Naive thymus-derived CD8-positive, alpha-beta T cell (primary cell): ENCODE data around the gene NLRP5. TPM values are rescaled to one million over a fixed set of nuclear protein-coding genes. Genes with fewer than 3 reads are reported as not detected.
A peak's percentile ranks its signal among the peaks of the same experiment; 100 is the strongest.
"Not testable (repeated sequence)": the region's sequence is repeated elsewhere in the genome, so short reads cannot be mapped to it uniquely, and the experiment has no call there.

Experiments
- ATAC-seq, 2 donors: fragments of 150-1000 bp; cut with Tn5 transposase in 1 of 2; sonication (Bioruptor Pico), chemical (Tn5 transposase) in 1 of 2; 1 replicate in 1 of 2; 2 replicates in 1 of 2; pipeline ENCODE4 v1.10.0; 2021; ENCODE audit warnings: mild to moderate bottlenecking in 2 of 2, moderate library complexity in 2 of 2
- POLR2A ChIA-PET: fragments of 350-600 bp; sonication (Branson Sonifier 250); formaldehyde crosslinking; loops from one replicate; lab custom pipeline; 2021; ENCODE audit warnings: antibody characterized with exemption; lab: Charles Lee
- DNase-seq, 10 donors: peaks; one replicate each; pipeline versions ENCODE4 v3.0.0 to v3.0.0-alpha.2; 2020 to 2022
- H3K27ac Mint-ChIP-seq, 10 donors: one replicate each; pipeline ENCODE4 v1.8.0; 2020 to 2022; ENCODE audit warnings: mild to moderate bottlenecking in 10 of 10, mixed read lengths in 10 of 10, moderate library complexity in 4 of 10, inconsistent platforms in 1 of 10
- H3K27me3 Mint-ChIP-seq, 5 donors: one replicate each; pipeline ENCODE4 v1.8.0; 2021 to 2022; ENCODE audit warnings: mixed read lengths in 5 of 5
- H3K36me3 Mint-ChIP-seq, 3 donors: one replicate each; pipeline ENCODE4 v1.8.0; 2020 to 2022; ENCODE audit warnings: mixed read lengths in 3 of 3, mild to moderate bottlenecking in 2 of 3, inconsistent platforms in 1 of 3
- H3K4me1 Mint-ChIP-seq, 4 donors: one replicate each; pipeline ENCODE4 v1.8.0; 2021 to 2022; ENCODE audit warnings: mixed read lengths in 4 of 4
- H3K4me3 Mint-ChIP-seq, 10 donors: one replicate each; pipeline ENCODE4 v1.8.0; 2020 to 2022; ENCODE audit warnings: mild to moderate bottlenecking in 10 of 10, mixed read lengths in 10 of 10, moderate library complexity in 6 of 10, inconsistent platforms in 1 of 10
- H3K9me3 Mint-ChIP-seq, 9 donors: one replicate each; pipeline ENCODE4 v1.8.0; 2020 to 2022; ENCODE audit warnings: mixed read lengths in 9 of 9, mild to moderate bottlenecking in 3 of 9, inconsistent platforms in 1 of 9, moderate library complexity in 1 of 9
- polyA plus RNA-seq, 3 donors: library from polyadenylated mRNA; unstranded; fragments of 300-500 nt; fragmentation: Illumina TruSeq; gene quantifications; one replicate each; pipeline ENCODE4 v1.2.3, GENCODE V29; 2021
- total RNA-seq, 8 experiments: library from RNA in 2 of 8; stranded (reverse) in 2 of 8; gene quantifications; one replicate each; pipeline ENCODE4 v1.2.3 and lab custom pipeline; 2021 to 2026

NLRP5 gene
- total RNA-seq (not detected), polyA plus RNA-seq (not detected), total RNA-seq (lab: John Stamatoyannopoulos, UW) (0 to 0.09 (median 0) reads per million in 6 experiments)

DNA sequence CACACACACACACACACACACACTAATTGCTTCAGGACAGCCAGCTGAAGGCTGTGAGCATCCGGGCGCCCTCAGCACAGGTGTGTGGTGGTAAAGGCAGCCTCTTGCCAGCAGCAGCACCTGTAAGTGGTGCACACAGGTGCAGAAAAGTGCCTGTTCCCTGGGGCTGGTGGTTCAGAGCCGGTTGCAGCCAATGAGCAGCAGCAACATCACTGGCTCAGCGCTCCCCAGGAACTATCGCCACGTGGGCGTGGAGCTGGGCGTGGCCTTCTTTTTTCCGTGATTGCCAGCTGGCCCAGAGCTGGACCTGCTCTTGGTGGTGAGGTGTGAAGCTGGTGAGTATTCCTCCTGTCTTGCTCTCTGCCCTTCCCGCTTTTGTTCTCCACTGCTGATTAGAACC, at the start of gene NLRP5:
Gene NLRP5 (plus strand): TSS at position 289 of the 400 bp plus-strand sequence.
- POLR2A ChIA-PET = no interaction called here
- no peak for DNase-seq
- peaks cover 0 to 64% (median 17%) of the 10 kb centered on the region in 9 donors for H3K9me3 Mint-ChIP-seq
- H3K36me3 Mint-ChIP-seq = no peaks in the 10 kb centered on the region
- H3K4me1 Mint-ChIP-seq = peaks cover 0 to 5% (median 0%) of the 10 kb centered on the region in 4 donors
- ATAC-seq = no peak
- H3K27me3 Mint-ChIP-seq = peaks cover 0 to 5% (median 2%) of the 10 kb centered on the region in 5 donors
- no peak within 1 kb of the TSS for H3K4me3 Mint-ChIP-seq
- no peak within 1 kb of the TSS for H3K27ac Mint-ChIP-seq

- Mint-ChIP-seq H3K27me3 (peaks cover 0 to 16% (median 0%) of the 10 kb centered on the region in 5 donors), H3K36me3 (peaks cover 0 to 20% (median 2%) of the 10 kb centered on the region in 3 donors), H3K9me3 (peaks cover 8 to 62% (median 29%) of the 10 kb centered on the region in 9 donors), H3K4me1 (peaks cover 0 to 2% (median 0%) of the 10 kb centered on the region in 4 donors), H3K27ac (no peak overlapping the region), H3K4me3 (no peak overlapping the region)
- no peak for DNase-seq
- POLR2A ChIA-PET = no interaction called here
- ATAC-seq = no peak
Observed at GRCh38 chr19:55939206-55939605, 47.4 kb upstream of the NLRP5 start.

DNA sequence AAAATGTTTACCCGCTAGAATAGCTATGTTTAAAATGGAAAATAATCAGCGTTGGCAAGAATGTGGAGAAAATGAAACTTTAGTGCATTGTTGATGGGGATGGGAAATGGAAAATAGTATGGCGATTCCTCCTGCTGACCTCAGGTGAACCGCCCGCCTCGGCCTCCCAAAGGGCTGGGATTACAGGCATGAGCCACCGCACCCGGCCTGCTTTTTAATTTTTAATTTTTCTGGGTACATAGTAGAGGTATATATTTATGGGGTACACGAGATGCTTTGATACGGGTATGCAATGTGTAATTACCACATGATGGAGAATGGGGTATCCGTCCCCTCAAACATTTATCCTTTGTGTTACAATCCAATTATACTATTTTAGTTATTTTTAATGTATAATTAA, 46.3 kb upstream of the NLRP5 start:
- POLR2A ChIA-PET = no interaction called here
- no peak for ATAC-seq

GRCh38 chr19:55947532-55947931, 39.0 kb upstream of the NLRP5 start, which contains the start of gene NLRP8:
Gene NLRP8 (plus strand): TSS chr19:55947832.
- POLR2A ChIA-PET = no interaction called here
- no peak within 1 kb of the TSS for H3K4me3 Mint-ChIP-seq
- H3K27ac Mint-ChIP-seq = no peak within 1 kb of the TSS
- no peak for DNase-seq
- H3K4me1 Mint-ChIP-seq = no peaks in the 10 kb centered on the region
- peaks cover 0 to 26% (median 9%) of the 10 kb centered on the region in 5 donors for H3K27me3 Mint-ChIP-seq
- peaks cover 0 to 9% (median 2%) of the 10 kb centered on the region in 3 donors for H3K36me3 Mint-ChIP-seq
- peaks cover 6 to 44% (median 22%) of the 10 kb centered on the region in 9 donors for H3K9me3 Mint-ChIP-seq
- ATAC-seq = no peak

More for the DNA sequence above, 46.3 kb upstream of the NLRP5 start:
- H3K36me3 Mint-ChIP-seq = peaks cover 0 to 10% (median 2%) of the 10 kb centered on the region in 3 donors
- no peaks in the 10 kb centered on the region for H3K4me1 Mint-ChIP-seq
- no peak for DNase-seq
- peaks cover 8 to 52% (median 29%) of the 10 kb centered on the region in 9 donors for H3K9me3 Mint-ChIP-seq
- no peak overlapping the region for H3K4me3 Mint-ChIP-seq
- peaks cover 0 to 10% (median 0%) of the 10 kb centered on the region in 5 donors for H3K27me3 Mint-ChIP-seq
- no peak overlapping the region for H3K27ac Mint-ChIP-seq

DNA sequence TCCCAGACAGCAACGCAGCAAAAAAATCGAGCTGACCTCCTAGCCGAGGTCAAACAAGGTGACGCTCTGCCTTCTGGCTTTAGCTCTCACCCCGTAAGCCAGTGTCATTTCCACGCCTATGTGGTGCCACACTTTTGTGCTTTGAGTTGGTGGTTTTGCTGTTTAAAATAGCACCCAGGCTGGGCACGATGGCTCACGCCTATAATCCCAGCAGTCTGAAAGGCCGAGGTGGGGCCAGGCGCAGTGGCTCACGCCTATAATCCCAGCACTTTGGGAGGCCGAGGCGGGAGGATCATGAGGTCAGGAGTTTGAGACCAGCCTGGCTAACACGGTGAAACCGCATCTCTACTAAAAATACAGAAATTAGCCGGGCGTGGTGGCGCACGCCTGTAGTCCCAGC, 36.0 kb upstream of the NLRP5 start:
- H3K4me1 Mint-ChIP-seq = not testable (repeated sequence)
- H3K27me3 Mint-ChIP-seq = peaks cover 0 to 20% (median 8%) of the 10 kb centered on the region in 5 donors

DNA sequence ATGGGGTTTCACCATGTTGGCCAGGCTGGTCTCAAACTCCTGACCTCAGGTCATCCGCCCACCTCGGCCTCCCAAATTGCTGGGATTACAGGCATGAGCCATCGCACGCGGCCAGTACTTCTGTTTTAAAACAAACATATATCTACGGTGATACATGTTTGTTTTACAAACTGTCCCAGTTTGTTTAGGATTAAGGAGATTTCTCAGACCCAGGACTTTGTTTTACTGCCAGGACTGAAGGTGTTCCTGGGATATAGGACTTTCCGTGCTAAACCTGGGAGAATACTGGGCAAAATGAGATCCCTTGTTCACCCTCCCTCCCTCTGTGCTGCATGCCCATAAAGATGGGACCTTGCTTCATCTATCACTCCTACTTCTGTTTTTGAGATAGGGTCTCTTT, 30.1 kb upstream of the NLRP5 start:
- ATAC-seq (no peak), DNase-seq (no peak)
- Mint-ChIP-seq H3K36me3 (no peaks in the 10 kb centered on the region), H3K27me3 (no peaks in the 10 kb centered on the region), H3K9me3 (peaks cover 0 to 12% (median 5%) of the 10 kb centered on the region in 9 donors), H3K4me3 (no peak overlapping the region), H3K27ac (peak overlapping the region in 1 of 10 donors; percentile 5), H3K4me1 (no peaks in the 10 kb centered on the region)
- POLR2A ChIA-PET = no interaction called here

More for the DNA sequence above, 36.0 kb upstream of the NLRP5 start:
- H3K4me3 Mint-ChIP-seq, POLR2A ChIA-PET, ATAC-seq, H3K36me3 Mint-ChIP-seq, H3K27ac Mint-ChIP-seq, DNase-seq: not testable (repeated sequence)
- peaks cover 4 to 42% (median 17%) of the 10 kb centered on the region in 9 donors for H3K9me3 Mint-ChIP-seq

GRCh38 chr19:55958356-55958755, 28.2 kb upstream of the NLRP5 start:
- Mint-ChIP-seq H3K27me3 (no peaks in the 10 kb centered on the region), H3K27ac (no peak overlapping the region), H3K9me3 (peaks cover 0 to 6% (median 2%) of the 10 kb centered on the region in 9 donors), H3K4me3 (no peak overlapping the region), H3K4me1 (no peaks in the 10 kb centered on the region), H3K36me3 (no peaks in the 10 kb centered on the region)
- POLR2A ChIA-PET = no interaction called here
- ATAC-seq = no peak
- no peak for DNase-seq

GRCh38 chr19:55959996-55960675, 26.4 kb upstream of the NLRP5 start:
- H3K36me3 Mint-ChIP-seq = no peaks in the 10 kb centered on the region
- ATAC-seq (no peak), DNase-seq (no peak)
- no peaks in the 10 kb centered on the region for H3K27me3 Mint-ChIP-seq
- H3K4me1 Mint-ChIP-seq = no peaks in the 10 kb centered on the region
- peaks cover 0 to 6% (median 4%) of the 10 kb centered on the region in 9 donors for H3K9me3 Mint-ChIP-seq
- POLR2A ChIA-PET = no interaction called here
- H3K27ac Mint-ChIP-seq = no peak overlapping the region
- no peak overlapping the region for H3K4me3 Mint-ChIP-seq

GRCh38 chr19:55962186-55962585, 24.4 kb upstream of the NLRP5 start:
- ATAC-seq (no peak), DNase-seq (no peak)
- no peak overlapping the region for H3K4me3 Mint-ChIP-seq
- no peak overlapping the region for H3K27ac Mint-ChIP-seq
- POLR2A ChIA-PET = no interaction called here
- H3K36me3 Mint-ChIP-seq = peaks cover 0 to under 1% (median 0%) of the 10 kb centered on the region in 3 donors
- peaks cover 0 to 16% (median 9%) of the 10 kb centered on the region in 9 donors for H3K9me3 Mint-ChIP-seq
- no peaks in the 10 kb centered on the region for H3K4me1 Mint-ChIP-seq
- no peaks in the 10 kb centered on the region for H3K27me3 Mint-ChIP-seq

DNA sequence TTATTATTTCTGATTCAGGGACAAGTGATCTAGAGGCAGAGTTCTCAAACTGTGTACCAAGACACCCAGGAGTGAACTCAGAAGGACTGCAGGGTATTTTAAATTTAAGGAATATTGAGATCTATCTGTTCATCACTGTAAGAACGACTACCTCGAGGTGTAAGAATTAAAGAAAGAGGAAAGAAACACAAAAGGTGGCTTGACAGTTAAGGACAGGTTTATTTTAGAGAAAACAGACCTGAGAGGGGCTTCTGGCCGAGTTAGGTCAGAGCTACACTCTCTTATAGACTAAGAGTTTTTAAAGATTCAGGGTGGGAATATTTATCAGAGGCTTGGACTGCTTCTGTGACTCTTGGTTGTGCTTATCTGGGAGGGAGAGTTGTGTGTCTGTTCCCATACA, 12.6 kb upstream of the NLRP5 start:
- peaks cover 0 to 21% (median 5%) of the 10 kb centered on the region in 5 donors for H3K27me3 Mint-ChIP-seq
- no peak for ATAC-seq
- no peak for DNase-seq
- H3K36me3 Mint-ChIP-seq = peaks cover 0 to 38% (median 5%) of the 10 kb centered on the region in 3 donors
- POLR2A ChIA-PET = no interaction called here
- H3K9me3 Mint-ChIP-seq = peaks cover 0 to 58% (median 27%) of the 10 kb centered on the region in 9 donors
- H3K4me3 Mint-ChIP-seq = no peak overlapping the region
- no peak overlapping the region for H3K27ac Mint-ChIP-seq
- no peaks in the 10 kb centered on the region for H3K4me1 Mint-ChIP-seq

GRCh38 chr19:55980415-55980814, 6.2 kb upstream of the NLRP5 start:
- POLR2A ChIA-PET = no interaction called here
- ATAC-seq = no peak

GRCh38 chr19:55985254-55985653, 1.3 kb upstream of the NLRP5 start:
- Mint-ChIP-seq H3K27ac (peak overlapping the region in 1 of 10 donors; percentile 16), H3K36me3 (peaks cover 0 to 10% (median under 1%) of the 10 kb centered on the region in 3 donors), H3K27me3 (peaks cover 0 to 11% (median 6%) of the 10 kb centered on the region in 5 donors), H3K9me3 (peaks cover 0 to 69% (median 16%) of the 10 kb centered on the region in 9 donors), H3K4me3 (no peak overlapping the region), H3K4me1 (peaks cover 0 to 5% (median 0%) of the 10 kb centered on the region in 4 donors)
- ATAC-seq = no peak
- no peak for DNase-seq
- POLR2A ChIA-PET = no interaction called here

More at GRCh38 chr19:55980415-55980814, 6.2 kb upstream of the NLRP5 start:
- H3K4me1 Mint-ChIP-seq = no peaks in the 10 kb centered on the region
- peaks cover 10 to 71% (median 26%) of the 10 kb centered on the region in 9 donors for H3K9me3 Mint-ChIP-seq
- H3K27ac Mint-ChIP-seq = no peak overlapping the region
- peaks cover 1 to 28% (median 4%) of the 10 kb centered on the region in 3 donors for H3K36me3 Mint-ChIP-seq
- no peak overlapping the region for H3K4me3 Mint-ChIP-seq
- H3K27me3 Mint-ChIP-seq = peaks cover 1 to 20% (median 11%) of the 10 kb centered on the region in 5 donors
- DNase-seq = no peak

DNA sequence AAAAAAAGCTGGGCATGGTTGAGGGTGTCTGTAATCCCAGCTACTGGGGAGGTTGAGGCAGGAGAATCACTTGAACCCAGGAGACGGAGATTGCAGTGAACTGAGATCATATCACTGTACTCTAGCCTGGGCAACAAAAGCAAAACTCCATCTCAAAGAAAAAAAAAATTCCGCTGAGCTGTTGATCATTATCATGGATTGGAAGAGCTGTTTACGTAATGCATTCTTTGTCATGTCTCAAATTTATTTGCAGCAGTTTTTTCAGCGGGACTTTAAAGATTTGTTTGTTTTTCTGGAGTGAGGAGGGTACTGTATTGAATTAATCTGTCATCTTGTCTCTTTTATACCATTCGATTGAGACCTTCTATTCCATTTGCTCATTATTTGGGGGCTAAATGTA, 4.3 kb downstream of the NLRP5 start:
- Mint-ChIP-seq H3K4me1 (peaks cover 0 to 5% (median 0%) of the 10 kb centered on the region in 4 donors), H3K4me3 (no peak overlapping the region), H3K9me3 (peaks cover 0 to 70% (median 31%) of the 10 kb centered on the region in 9 donors), H3K27ac (no peak overlapping the region), H3K36me3 (peaks cover 0 to 10% (median 0%) of the 10 kb centered on the region in 3 donors), H3K27me3 (peaks cover 0 to 10% (median 2%) of the 10 kb centered on the region in 5 donors)
- POLR2A ChIA-PET = no interaction called here
- ATAC-seq (no peak), DNase-seq (no peak)
